Stimulated activated naive CD4-positive, alpha-beta T cell treated with Interleukin-2 at 50 U/mL for 16 hours (primary cell): ENCODE data around the gene DPP4.
"Not testable (repeated sequence)": the region's sequence is repeated elsewhere in the genome, so short reads cannot be mapped to it uniquely, and the experiment has no call there.

Source experiments
- DNase-seq: peaks from one replicate; lab custom pipeline; 2025; lab: John Stamatoyannopoulos, UW

Gene DPP4

GRCh38 chr2:161988589-161988988 lies 85.4 kb downstream of the DPP4 start:
- DNase-seq: no peak

- DNase-seq: no peak
These were observed 86.7 kb downstream of the DPP4 start for GRCh38 chr2:161987311-161987710.

DNA sequence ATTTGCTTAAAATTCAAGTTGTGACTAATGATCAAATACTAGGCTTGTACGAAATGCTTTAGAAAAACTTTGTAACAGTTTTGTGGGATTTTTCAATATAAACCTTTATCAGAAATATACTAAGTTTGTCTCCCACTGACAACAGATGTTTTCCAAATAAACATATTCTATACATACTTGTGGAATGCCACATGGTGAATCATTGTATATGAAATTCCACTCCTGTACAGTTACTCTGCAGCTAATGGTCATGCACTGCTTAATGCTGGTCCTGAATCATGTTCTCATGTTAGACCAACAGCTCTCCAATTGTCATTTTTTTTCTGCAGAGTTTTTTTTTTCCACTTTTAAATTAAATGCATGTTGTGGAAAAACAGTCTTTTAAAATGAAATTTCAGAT lies 90.1 kb downstream of the DPP4 start:
- no peak for DNase-seq

GRCh38 chr2:161983331-161983651 lies 90.7 kb downstream of the DPP4 start:
- no peak for DNase-seq

DNA sequence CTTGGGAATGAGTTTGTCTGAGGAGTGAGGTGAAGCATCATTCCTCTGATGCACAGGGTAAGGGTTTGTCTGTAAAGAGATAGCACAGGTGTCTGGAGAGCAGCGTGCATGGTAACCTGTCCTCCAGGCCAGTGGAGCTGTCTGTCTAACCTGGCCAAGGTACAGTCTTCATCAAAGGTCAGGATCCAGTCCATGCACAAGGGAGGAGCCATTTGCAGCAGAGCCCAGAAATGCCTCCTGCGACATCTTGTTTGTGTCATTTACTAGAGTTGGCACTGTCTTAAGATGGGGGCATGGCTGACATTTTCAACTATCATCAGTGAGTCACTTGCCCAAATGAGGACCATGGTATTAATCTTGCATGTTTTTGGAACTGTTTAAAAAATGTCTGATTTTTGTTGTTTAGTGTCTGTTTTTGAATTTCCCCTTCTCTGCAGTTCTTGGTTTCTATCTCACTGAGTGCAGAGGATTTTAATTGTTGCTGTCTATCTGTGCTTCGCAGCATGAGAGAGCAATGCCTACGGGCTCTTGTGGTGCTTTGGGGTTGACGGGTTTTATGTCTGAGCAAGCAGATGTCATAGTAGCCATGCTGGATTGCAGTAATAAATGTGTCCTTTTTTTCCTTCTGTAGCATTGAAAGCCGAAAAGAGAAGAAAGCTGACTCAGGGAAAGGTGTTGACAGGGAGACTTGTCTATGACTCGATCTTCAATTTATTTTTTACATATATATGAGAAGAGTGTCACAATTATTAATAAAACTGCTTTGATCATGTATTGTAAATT lies 91.3 kb downstream of the DPP4 start:
- no peak for DNase-seq

GRCh38 chr2:161981679-161982250 lies 92.2 kb downstream of the DPP4 start:
- DNase-seq: no peak

DNA sequence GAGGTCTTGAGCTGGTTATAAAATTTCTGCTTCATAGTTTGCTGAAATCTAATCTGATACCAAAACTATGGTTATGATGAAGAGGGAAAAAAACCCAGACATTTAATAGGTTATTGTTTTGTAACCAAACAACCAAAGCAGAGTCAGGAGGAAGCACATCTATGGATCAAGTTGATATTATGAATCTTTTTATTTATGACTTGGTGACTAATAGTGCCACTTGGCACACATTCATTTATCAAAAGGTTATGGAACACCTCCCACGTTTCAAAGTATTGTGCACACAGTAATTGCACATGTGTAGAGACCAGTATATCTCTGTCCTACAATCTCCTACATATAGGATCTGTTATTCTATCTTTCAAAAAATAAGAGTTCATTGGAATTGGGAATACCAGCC lies 93.0 kb downstream of the DPP4 start:
- DNase-seq: no peak

DNA sequence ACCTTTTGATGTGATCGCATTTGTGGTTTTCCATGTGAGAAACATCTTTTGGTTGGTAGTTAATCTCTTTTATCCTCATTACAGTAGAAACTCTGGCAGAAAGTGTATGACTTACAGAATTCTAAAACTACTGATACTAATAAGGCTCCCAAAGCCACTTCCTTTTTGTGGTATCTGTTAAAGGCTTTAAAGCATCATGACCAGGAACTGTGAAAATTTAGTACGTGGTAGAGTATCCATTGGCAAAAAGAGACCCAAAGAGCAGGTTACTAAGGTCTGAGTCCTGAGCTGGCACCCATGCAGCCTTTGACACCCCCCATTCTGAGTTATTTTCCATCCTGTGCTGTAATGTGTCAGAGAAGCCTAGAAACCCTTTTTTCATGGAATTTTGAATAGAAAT lies 94.5 kb downstream of the DPP4 start:
- no peak for DNase-seq

DNA sequence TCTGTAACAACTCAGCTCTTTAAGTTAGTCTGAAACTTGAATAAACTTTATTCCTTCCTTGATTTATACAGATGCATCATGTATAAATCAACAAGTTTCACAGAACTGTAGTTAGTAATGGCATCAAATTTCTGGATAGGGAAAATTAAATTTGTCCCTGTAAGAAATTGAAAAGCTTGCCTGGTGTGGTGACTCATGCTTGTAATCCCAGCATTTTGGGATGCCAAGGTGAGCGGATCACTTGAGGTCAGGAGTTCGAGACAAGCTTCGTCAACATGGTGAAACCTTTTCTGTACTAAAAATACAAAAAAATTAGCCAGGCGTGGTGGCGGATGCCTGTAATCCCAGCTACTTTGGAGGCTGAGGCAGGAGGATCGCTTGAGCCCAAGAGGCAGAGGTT lies 96.1 kb downstream of the DPP4 start:
- not testable (repeated sequence) for DNase-seq

GRCh38 chr2:161976917-161977316 lies 97.1 kb downstream of the DPP4 start:
- DNase-seq: no peak

- no peak for DNase-seq
These were observed 97.7 kb downstream of the DPP4 start for GRCh38 chr2:161976295-161976694.

- DNase-seq: no peak
These were observed 98.2 kb downstream of the DPP4 start for GRCh38 chr2:161975813-161976160.

DNA sequence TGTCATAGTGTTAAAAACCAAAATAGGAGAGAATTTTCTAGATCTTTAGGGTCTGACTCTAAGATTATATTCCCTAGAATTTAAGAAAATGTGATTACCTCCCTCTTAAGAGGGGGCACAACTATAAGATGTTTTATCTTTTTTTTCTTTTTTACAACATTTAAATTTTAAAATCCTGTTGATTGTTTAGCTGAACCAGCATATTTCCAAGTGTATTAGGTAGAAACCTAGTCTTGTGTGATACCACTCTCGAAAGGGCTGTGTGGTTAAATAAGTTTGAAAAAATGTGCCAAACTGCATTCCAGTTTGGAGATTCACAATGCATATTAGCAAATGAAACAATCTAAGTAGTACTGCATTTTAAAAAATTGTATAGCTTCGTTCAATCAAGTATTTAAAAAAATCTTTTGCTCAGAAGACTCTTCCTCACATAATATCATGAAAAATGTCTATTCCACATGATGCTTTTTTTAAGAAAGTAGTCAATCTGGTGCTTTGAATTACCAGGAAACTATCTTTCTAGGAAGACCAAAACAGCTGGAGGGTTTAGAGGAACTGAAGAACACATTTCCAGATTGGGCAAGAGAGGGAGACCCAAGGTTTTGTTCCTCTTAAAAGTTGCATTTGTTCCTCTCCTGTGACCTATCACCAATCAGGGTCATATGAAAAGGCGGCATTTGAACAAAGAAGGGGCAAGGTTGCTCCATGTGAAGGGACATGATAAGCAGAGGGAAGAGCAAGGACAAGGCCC lies 98.8 kb downstream of the DPP4 start:
- no peak for DNase-seq

DNA sequence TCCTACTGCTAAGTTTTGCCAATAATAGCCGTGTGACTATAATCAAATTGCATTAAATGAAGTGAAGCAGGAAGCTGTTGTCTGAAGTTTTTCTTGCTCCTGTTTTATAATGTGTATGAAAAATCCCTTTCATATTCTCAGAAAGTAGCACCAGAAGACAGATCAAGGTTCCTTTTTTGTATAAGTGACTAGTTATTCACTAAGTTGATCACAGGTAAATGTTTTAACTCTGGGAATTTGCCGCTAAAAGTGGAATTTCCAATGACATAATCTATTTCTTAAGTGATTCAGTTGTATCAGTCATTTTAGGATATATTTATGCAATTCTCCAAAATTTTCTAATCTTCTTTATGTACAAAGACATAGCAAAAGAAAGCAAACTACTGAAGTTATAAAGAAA lies 99.6 kb downstream of the DPP4 start:
- no peak for DNase-seq

DNA sequence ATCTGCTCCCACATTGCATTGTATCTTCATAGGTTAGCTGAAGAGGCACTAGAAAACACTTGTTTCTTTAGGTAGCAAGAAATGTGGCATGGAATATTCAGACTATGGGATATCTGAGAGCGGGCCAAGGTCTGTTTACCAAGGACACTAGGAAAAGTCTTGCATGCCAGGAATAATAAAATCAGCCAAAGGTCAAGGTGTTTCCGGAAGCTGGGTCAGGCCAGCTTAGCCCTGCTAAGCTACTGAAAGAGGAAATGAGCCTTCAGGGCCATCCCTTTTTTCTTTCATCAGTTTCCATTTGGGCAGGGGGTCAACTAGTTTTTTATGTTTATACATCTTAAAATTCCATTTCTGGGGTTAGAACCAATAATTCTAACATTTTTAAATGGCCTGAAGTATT lies 101.1 kb downstream of the DPP4 start:
- DNase-seq: no peak

DNA sequence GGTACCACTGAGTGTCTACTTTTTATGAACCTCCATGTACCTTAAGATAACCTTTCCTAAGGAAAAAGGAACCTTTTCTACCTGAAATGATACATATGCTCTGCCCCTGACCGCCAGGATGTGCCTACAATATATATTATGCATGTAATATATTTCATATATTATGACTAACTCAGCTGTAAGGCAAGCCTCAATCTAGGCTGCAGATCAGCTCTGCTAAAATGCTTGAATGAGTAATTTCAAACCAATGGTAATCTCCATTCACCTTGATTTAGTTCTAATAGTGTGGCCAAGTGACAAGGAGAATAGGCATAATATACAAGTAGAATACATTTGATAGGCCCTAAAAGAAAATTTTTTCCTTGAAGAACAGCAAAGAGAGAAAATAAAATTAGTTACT lies 101.8 kb downstream of the DPP4 start:
- no peak for DNase-seq

- DNase-seq: no peak
These were observed 102.5 kb downstream of the DPP4 start for GRCh38 chr2:161971551-161971950.

DNA sequence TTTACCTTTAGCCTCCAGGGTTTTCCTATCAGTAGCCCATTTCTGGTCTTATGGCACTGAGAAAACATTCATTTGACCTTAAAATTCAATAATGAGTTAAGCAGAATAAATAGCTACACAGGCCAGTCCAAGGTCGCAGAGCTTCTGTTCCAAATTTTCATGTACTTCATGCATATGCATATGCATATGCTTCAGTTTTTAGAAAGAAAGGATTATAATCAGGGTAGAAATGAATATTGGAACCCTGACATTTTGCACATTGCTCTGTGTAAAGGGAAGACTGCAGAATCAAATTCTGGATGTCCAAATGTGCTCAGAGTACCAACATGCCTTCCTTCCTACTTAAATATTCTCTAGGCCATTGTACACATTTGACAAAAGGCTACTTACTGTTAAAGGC lies 104.9 kb downstream of the DPP4 start:
- no peak for DNase-seq

- no peak for DNase-seq
These were observed 108.0 kb downstream of the DPP4 start for GRCh38 chr2:161965994-161966393.

DNA sequence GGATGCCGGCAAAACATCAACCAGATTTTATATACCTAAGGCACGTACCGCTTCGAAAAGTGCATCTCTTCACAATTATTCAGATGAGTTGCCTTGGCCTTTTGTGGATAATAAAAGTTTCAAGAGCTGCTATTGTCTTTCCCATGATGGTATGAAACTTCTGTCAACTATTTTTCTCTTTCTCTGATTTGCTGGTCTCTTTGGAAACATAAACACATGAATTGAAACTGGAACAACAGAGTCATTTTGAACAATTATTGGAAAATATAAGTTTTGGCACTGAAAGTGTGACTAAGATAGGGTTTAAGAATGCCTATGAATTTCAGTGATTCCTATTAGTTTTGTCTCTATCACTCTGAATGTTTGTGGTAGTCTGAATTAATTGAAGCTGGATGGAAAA lies 109.9 kb downstream of the DPP4 start:
- no peak for DNase-seq

- DNase-seq: no peak
These were observed 111.9 kb downstream of the DPP4 start for GRCh38 chr2:161962160-161962559.

GRCh38 chr2:161961061-161961460 lies 113.0 kb downstream of the DPP4 start:
- DNase-seq: no peak

- DNase-seq: no peak
These were observed 117.3 kb downstream of the DPP4 start for GRCh38 chr2:161956738-161957137.

- no peak for DNase-seq
These were observed 118.8 kb downstream of the DPP4 start for GRCh38 chr2:161955211-161955610.
